GM19395 (cell line): Measurements from ENCODE around the gene HTR3D.
"Not testable (repeated sequence)": the region's sequence is repeated elsewhere in the genome, so short reads cannot be mapped to it uniquely, and the experiment has no call there.

Experiments
- ATAC-seq: cut with Tn5 transposase; IDR thresholded peaks from one replicate; pipeline ENCODE4 v1.9.1; 2021; ENCODE audit warnings: mild to moderate bottlenecking, moderate library complexity; ENCODE audit not compliant: unreplicated experiment

Gene HTR3D

GRCh38 chr3:184031187-184031792, at the start of gene HTR3D:
HTR3D (plus strand) TSS chr3:184031742; CDS start chr3:184031742, 0 bp downstream.
- ATAC-seq: no peak

GRCh38 chr3:183981990-183982644, 49.4 kb upstream of the HTR3D start:
- ATAC-seq: no peak

DNA sequence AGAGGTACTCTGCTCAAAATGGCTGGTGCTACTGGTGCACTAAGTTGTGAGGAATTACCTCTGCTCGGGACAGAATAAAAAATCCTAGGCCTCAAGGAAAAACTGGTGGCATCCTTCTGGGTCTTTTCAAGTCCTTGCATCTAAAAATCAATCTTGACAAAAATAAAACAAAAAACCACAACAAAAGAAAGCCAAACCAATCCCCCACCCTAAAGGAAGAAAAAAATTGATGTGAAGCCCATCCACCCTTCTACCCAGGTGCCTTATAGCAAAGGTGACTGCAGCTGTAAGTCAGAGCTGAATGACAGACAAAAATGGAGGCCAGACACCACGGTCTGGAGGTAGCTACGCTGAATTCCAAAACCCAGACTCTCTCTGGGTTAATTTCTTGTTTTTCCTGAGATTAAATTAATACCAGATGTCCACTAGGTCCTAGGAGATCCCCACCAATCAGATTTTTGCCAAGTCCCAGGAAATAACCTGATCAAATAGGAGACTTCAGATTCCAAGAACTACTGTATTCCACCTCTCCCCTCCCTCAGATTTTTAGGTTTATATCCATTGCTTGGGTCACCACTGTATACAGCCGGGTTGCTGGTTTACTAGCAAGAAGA, 47.3 kb upstream of the HTR3D start:
- no peak for ATAC-seq

DNA sequence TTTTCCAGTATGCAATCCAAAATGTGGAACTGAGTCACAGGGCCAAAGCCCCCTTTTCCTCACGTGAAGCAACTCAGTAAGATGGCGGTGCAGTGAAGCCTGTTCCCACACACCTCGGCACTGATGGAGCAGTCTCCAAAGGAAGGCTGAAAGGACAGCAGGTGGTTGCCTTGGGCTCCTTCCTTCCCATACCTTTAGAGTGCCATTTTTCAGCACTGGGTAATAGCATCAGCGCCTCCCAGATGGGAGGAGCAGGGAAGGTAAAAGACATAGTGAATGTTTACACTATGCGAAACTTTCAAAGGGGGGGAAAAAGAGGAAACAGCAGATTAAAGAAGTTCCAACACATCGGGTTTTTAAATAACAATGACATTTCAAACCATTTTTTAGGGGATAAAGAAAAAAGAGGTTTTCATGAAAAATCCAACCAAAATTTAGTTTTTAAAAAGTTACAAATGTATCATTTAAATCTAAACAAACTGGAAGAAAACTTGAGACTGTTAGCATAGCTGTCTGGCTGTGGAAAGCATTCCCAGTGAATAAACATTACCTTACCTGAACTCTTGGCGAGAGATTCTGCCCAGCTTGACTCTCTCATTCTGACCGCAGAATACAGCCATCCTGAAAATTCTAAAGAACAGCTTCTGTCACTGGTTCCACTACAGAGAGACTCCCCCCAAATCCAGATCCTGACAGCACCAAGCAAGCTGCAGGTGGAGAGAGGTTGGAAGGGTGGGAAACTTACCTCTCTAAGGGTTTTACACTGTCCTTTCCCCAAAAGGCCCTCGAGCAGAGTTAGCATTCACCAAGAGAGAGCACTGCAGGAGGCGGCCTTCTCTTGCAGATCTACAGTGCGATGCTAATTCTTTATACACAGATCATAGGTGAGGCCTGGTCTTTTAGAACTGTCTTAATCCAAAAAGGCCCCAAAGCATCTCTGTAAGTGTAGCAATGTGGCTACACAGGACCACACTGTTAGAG, 46.5 kb upstream of the HTR3D start:
- no peak for ATAC-seq

- no peak for ATAC-seq
These were observed 44.4 kb upstream of the HTR3D start for GRCh38 chr3:183987000-183987600.

GRCh38 chr3:183988216-183988790, 43.2 kb upstream of the HTR3D start:
- no peak for ATAC-seq

DNA sequence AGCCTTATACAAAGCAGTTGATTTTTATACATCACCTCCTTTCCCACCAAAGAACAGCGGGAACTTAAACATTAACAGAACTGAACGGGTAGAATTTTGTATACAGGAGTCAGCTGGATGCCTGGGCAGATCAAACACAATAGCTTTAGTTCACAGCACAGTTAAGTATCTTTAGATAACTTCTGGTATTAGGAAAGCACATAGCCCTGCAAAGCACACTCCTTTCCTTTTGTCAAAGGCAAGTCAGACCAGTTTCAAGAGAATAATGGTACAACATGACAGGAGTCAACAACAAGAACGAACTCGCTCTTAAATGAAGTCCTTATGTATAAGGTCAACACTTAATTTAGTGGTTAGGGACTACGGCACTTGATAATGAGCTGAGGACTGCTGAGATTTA, 40.1 kb upstream of the HTR3D start:
- no peak for ATAC-seq

DNA sequence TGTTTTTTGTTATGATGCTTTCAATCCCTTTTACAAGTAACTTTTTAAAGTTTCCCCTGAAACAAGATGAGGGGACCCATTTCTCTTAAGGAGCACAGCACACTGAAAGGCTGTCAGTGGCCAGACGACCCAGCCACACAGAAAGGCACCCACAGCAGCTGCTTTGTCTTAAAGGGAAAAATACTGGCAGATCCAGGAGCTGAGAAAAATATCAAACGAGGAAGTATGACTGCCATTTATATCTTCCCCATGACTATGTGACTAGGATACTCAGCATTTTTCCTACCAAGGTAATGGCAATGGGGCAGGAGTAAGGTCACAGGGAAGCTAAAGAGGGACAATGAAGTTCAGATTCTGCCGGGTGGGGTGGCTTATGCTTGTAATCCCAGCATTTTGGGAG, 29.8 kb upstream of the HTR3D start:
- no peak for ATAC-seq

- no peak for ATAC-seq
These were observed 29.1 kb upstream of the HTR3D start for GRCh38 chr3:184002469-184002868.

- ATAC-seq: no peak
These were observed 28.2 kb upstream of the HTR3D start for GRCh38 chr3:184003187-184003967.

DNA sequence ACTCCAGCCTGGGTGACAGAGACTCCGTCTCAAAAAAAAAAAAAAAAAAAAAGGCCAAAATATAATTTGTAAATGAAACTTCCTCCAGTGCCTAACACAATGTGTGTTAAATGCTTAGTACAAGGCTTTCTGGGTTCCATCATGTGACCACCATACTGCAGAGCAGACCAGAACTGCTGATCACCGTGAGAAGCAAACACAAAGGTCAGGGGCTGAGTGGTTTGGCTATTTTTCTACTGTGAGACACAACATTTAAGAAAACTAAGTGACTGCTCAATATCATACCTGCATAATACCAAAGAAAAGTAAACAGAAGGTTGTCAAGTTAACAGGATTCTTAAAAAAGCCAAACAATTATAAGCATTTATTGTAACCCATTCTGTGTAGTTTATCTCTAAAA, 27.1 kb upstream of the HTR3D start:
- no peak for ATAC-seq

- peak; percentile 91 for ATAC-seq
These were observed 25.5 kb upstream of the HTR3D start for GRCh38 chr3:184005941-184006507.

GRCh38 chr3:184007143-184007813, 24.3 kb upstream of the HTR3D start:
- ATAC-seq: not testable (repeated sequence)

DNA sequence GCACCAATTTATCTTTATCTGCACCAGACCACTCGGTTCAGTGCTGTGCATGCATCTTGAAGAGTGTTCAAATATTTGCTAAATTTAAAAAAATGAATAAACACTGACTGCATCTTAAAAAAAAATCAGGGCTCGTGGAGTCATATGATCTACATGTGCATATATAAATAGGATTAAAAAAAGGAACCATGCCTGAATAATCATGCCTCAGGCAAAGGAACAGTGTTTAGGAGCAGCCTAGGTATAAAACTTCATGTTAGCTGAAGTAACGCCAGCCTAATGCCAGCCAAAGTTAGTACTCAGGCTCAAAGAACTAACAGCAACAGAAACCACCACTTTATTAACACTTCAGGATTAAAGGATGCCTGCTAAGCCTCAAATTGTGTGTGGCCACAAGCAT, 23.4 kb upstream of the HTR3D start:
- ATAC-seq: no peak

DNA sequence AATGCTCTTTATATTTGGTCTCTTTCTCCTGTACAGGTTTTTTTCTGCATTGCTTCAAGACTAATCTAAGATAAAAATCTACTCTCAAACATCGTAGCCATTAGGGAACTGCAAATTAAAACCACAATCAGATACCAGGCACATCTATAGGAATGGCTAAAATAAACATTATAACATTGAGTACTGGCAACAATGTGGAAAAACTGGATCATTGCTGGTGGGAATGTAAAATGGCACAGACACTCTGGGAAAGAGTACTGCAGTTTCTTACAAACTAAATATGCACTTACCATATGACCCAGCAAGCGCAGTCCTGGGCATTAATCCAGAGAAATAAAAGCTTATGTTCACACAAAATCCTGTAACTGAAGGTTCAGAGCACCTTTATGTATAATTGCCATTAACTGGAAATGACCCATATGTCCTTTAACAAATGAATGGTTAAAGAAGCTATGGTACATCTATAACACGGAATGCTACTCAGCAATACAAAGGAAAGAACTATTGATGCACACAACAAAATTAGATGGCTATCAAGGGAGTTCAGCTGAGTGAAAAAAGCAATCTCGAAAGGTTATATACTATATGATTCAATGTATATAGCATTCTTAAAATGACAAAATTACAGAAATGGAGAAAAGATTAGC, 20.2 kb upstream of the HTR3D start:
- ATAC-seq: no peak

- ATAC-seq: no peak
These were observed 19.3 kb upstream of the HTR3D start for GRCh38 chr3:184011937-184012889.

- ATAC-seq: no peak
These were observed 16.0 kb upstream of the HTR3D start for GRCh38 chr3:184015381-184016019.
